HG03432 (cell line): ENCODE results near the gene TRIM37.
"Not testable (repeated sequence)": the region's sequence is repeated elsewhere in the genome, so short reads cannot be mapped to it uniquely, and the experiment has no call there.

ENCODE experiments used
- ATAC-seq: cut with Tn5 transposase; IDR thresholded peaks from one replicate; pipeline ENCODE4 v1.9.1; 2021; ENCODE audit warnings: mild to moderate bottlenecking, moderate library complexity; ENCODE audit not compliant: unreplicated experiment

TRIM37 gene

DNA sequence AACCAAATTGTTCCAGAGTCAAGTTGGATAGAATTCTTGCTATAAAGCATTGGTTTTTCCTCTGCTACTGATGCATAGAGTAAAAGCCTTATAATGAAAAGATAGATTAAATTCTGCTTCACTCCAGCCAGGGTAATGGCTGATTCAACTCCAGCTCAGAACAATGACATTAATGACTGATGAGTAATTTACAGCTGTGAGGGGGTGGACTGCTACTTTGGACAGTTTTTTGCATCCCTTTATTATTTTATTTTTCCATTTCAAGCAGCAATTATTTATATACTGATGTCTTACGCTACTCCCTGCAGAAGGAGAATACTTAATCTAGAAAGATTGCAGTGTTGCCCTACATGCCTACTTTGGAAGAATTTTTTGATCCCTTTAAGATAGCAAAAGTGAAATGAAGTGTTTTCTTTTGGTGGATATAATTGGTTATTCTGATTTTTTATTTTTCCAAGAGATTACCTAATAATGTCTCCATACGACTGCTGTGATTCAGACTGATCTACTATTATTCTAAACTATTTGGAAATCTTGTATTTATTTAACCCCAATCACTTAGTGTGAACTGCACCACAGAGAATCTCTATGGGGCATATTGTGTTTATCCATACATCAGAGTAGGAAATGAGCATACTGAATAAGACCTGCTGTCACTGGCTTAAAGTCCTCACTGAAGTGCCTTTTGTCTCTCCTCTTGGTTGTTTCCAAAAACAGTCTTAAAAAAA is 149.5 kb downstream of the TRIM37 start:
- ATAC-seq = no peak

DNA sequence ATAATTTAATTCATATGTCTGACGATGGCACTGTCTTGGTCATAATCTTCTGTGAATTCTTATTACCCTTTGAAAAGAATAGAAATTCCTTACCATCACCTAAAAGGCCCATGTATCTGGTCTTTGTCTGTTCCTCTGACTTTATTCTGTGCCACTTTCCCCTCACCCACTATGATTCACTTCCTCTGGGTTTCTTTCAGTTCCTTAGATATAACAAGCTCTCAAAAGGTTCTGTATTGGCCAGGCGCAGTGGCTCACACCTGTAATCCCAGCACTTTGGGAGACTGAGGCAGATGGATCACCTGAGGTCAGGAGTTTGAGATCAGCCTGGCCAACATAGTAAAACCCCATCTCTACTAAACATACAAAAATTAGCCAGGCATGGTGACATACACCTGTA is 152.3 kb downstream of the TRIM37 start:
- ATAC-seq = not testable (repeated sequence)

DNA sequence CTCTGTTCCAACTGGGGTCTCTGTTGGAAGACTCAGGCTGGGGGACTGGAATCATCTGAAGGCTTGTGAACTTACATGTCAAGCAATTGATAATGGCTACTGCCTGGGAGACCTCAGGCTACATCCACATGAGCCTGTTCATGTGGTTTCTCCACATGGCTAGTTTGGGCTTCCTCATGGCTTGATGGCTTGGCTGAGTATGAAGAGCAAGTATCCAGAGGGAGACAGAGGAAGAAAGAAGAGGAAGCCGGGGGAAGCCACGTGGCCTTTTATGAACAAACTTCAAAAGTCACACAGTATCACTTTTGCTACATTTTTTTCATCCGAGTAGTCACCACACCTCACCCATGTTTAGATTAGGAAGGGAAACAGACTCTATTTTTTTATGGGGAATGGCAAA is 158.9 kb downstream of the TRIM37 start:
- ATAC-seq = no peak

DNA sequence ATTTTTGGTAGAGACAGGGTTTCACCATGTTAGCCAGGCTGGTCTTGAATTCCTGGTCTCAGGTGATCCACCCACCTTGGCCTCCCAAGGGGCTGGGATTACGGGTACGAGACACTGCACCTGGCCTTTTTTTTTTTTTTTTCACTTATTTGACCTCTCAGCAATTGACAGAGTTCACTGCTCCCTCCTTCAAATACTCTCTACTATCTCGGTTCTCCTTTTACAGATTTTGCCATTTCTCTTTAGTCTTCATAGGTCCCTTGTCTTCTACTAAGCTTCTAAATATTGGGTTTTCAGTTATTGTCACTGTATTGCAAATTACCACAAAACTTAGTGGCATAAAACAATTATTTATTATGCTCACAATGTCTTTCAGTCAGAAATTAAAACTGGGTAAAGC is 159.3 kb downstream of the TRIM37 start:
- ATAC-seq = no peak

DNA sequence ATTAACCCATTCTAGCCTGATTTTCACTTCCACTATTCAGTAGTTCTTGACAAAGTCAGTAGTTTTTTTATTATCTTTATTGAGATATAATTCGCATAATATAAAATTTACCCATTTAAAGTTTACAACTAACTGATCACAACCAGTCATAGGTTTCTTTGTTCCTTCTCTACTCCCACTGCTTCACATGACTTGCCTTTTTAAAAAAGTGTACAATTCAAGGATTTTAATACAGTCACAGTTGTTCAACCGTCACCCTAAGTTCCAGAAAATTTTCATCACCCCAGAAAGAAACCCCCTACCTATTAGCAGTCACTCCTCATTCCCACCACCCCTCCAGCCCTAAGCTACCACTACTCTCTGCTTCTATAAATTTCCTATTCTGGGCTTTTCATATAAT is 162.5 kb downstream of the TRIM37 start:
- no peak for ATAC-seq

DNA sequence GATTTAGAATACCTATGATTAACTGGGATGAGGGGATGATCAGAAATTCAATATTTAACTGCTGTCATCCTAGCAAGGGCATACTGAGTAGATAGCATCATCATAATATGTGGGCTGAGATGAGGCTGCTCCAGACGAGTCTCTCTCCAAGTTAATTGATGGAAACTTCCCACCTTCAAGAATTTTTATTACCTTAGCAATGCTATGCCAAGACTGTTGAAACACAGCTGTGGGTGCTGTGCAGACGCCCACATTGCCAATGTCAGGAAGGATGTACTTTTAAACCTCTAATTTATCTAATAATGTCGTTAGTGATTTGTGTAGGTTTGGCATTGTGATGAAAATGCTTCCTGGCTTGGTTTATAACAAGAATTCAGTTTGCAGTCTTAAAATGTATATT is 170.4 kb downstream of the TRIM37 start:
- no peak for ATAC-seq

DNA sequence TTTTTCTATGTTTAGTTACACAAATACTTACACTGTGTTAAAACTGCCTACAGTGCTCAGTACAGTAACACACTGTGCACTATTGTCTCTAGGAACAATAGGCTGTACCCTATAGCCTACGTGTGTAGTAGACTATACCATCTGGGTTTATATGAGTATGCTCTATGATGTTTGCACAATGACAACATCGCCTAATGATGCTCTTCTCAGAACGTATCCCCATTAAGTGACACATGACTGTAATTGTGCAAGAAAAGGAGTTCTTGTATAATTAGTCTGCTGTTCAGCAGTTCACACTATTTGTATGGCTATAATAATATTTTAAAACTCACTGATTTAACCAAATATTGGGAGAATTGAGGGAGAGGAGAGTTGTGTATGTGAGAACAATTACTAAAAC is 173.7 kb downstream of the TRIM37 start:
- no peak for ATAC-seq
